Measurements from ENCODE around the gene RSPH6A.
"Not testable (repeated sequence)": the region's sequence is repeated elsewhere in the genome, so short reads cannot be mapped to it uniquely, and the experiment has no call there.

The RSPH6A gene

DNA sequence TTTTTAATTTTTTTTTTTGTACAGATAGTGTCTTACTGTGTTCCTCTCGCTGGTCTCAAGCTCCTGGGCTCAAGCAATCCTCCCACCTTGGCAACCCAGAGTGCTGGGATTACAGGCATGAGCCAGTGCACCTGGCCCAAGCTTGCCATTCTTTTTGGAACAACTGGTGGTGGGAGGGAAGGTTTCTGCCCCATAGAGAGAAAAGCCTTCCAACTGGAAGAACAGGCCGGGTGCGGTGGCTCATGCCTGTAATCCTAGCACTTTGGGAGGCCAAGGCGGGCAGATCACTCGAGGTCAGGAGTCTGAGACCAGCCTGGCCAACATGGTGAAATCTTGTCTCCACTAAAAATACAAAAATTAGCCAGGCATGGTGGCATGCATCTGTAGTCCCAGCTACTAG, 15.6 kb downstream of the RSPH6A start:
- DNase-seq, result not testable (repeated sequence)

DNA sequence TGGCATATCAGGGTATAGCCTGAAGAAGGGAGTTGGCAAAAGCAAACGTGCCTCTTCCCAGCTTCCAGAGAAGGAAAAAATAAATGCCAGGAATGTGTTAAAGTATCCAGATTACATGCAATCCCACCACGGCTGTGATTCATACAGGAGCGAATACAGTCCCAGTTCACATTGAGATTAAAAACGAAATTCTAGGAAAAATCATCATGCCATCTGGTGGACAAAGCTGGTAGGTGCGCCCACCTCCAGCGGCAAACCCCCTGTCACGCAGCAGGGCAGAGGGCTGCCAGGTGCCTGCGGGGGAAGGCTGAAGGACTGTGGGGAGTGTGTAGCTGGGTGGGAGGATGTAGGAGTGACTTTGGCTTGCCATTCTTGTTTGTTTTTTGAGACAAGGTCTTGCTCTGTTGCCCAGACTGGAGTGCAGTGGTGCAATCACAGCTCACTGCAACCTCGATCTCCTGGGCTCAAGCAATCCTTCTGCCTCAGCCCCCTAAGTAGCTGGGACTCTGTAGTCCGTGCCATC, 16.1 kb downstream of the RSPH6A start:
- DNase-seq, result peak; percentile 70

GRCh38 chr19:45794627-45795026, 20.5 kb downstream of the RSPH6A start:
- DNase-seq, result no peak

- no peak for DNase-seq
These were observed 21.2 kb downstream of the RSPH6A start for GRCh38 chr19:45793876-45794275.

- DNase-seq, result no peak
These were observed 21.9 kb downstream of the RSPH6A start for GRCh38 chr19:45793178-45793564.

DNA sequence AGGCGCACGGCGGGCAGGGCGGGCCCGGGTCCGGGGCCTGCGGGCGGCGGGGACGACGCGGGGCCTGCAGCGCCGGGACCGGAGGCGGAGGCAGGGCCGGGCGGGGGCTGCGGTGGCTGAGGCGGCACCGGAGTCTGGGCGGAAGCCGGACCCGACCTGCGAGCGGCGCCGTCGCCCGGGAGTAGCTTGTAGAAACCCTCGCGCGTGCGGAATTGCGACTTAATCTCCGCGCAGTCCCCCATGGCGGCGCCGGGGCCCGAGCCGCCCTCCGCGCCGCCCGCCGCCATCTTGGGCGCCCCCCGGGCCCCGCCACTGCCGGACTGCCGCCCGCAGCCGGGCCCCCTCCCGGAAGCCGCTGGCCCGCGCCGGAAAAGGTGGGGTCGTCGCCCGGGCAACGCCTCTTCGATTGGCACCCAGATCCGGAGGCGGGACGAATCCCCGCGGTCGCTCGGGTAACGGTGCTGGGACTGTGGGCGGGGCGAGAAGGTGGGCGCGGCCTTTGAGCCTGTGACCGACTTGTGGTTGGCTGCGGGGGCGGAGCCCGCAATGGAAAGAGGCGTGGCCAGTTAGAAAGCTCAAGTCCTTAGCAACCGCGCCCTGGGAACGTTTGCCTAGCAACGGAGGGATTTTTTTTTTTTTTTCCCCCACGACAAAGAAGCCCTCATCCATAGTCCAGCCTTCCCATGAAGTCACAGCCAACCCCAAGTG, 22.5 kb downstream of the RSPH6A start, which contains the start of gene DMWD:
Gene DMWD (minus strand): TSS at position 376 of the 708 bp plus-strand sequence. CDS start 89 bp downstream, at position 287.
- peak; percentile 100 for DNase-seq

DNA sequence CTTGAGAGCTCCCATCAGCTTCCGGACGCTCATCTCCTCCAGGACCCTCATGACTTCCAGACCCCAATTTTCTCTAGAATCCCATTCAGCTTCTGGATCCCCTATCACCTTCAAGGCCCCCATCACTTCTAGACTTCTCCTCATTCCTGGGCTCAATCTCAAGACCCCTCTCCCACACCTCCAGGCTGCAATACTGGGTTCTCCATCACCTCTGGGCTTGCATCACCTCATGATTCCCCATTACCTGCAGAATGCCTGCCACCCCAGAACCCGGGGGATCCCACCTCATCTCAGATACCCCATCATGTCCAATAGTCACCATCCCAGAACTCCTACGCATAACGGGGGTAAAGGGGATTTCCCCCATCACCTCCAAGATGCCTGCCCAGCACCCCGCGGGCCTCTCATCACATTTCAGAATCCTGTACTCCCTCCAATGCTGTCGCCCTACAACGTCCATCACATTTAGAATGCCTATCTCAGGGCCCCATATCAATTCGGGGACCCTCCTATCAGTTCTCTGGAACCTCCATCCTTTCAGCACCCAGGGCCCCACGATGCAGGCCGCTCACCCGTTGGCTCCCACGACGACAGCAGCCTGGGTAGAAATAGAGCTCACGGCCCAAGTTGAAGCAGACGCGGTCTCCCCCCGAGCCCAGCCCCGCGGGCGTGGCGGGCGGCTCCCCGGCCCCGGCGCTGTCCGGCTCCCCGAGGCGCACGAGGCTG, 23.2 kb downstream of the RSPH6A start:
- DNase-seq, result no peak

- peak; percentile 72 for DNase-seq
These were observed 24.2 kb downstream of the RSPH6A start for GRCh38 chr19:45790942-45791341.

DNA sequence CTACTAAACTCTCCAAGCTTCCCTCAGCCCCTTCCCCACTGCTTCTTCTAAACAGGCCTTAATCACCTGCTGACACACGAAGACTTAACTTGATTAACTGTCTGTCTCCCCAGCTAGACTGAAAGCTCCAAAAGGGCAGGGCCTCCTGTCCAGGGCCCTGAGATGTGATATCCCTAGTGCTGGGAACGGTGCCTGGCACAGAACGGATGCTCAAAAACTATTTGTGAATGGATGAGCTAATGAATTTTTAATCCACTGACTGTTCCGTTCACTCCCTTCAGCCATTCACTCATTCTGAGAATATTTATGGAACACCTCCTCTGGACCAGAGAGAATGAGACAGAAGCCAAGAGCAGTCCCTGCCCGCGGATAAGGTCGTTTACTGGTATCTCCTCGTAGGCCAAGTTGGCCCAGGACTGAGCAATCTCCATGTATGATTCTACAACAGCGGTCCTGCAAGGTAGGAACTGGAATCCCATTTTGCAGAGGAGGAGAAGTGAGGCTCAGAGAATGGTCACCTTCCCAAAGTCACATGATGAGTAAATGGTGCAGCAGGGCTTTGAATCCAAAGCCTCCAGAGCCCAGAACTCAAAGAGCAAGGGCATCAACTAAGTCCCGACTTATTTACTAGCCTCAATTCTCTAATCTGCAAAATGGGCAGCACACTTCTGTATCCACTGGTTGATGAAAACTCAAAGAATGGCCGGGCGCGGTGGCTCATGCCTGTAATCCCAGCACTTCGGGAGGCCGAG, 25.9 kb downstream of the RSPH6A start:
- DNase-seq, result no peak

- no peak for DNase-seq
These were observed 28.6 kb downstream of the RSPH6A start for GRCh38 chr19:45786533-45786894.

DNA sequence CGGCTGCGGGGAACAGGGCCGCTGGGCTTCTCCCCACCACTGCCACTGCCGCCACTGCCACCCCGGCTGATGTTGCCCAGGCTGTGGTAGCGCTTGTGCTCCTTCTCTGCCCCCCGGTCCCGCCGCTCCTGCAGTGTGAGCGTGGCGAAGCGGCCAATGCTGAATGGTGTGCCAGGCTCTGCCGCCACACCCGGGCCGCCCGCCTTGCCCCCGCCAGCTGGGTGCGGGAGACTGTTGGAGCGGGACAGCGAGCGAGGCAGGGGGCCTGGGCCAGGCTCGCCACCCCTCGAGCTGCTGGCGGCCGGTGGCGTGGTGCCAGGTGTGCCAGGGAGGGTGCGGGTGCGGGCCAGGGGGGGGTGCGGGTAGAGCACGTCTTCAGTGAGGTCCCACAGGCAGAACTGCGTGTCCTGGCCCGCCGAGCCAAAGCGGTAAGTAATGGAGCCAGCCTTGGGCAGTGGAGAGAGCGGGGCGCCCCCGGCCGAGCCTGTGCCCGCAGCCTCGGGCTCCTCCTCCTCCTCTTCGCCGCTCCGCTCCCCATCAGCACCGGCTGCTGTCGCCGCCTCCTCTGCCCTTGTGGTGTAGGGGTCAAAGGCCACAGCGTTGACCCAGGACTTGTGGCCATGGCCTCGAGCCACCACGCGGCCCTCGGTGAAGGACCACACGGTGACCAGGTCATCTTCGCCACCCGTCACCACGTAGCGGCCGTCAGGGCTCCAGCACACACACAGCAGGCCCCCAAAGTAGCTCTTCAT, 29.2 kb downstream of the RSPH6A start:
- no peak for DNase-seq

DNA sequence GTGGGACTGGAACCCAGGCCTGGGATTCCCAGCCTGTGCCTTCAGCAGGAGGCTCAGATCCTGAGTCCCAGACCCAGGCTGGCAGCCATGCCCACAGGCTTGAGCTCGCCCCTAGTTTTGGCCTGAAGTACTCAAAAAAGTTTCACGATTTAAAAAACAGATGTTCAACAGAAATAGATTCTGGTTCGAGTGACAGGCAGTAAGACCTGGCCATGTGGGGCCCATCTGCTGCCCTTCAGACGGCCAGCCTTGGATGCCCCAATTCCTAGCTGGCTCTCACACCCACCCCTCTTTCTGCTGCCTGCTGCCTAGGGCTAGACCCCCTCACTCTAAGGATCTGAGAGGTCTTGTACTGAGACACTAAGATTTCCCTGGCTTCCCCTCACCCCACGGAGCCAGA, 30.0 kb downstream of the RSPH6A start:
- DNase-seq, result no peak

- DNase-seq, result no peak
These were observed 31.0 kb downstream of the RSPH6A start for GRCh38 chr19:45784096-45784495.

- DNase-seq, result no peak
These were observed 32.0 kb downstream of the RSPH6A start for GRCh38 chr19:45782820-45783785.

- DNase-seq, result no peak
These were observed 32.9 kb downstream of the RSPH6A start, which contains the start of gene DMPK for GRCh38 chr19:45782162-45782691. TSS of gene DMPK (minus strand) at chr19:45782490. CDS start at chr19:45782352, 138 bp downstream.

DNA sequence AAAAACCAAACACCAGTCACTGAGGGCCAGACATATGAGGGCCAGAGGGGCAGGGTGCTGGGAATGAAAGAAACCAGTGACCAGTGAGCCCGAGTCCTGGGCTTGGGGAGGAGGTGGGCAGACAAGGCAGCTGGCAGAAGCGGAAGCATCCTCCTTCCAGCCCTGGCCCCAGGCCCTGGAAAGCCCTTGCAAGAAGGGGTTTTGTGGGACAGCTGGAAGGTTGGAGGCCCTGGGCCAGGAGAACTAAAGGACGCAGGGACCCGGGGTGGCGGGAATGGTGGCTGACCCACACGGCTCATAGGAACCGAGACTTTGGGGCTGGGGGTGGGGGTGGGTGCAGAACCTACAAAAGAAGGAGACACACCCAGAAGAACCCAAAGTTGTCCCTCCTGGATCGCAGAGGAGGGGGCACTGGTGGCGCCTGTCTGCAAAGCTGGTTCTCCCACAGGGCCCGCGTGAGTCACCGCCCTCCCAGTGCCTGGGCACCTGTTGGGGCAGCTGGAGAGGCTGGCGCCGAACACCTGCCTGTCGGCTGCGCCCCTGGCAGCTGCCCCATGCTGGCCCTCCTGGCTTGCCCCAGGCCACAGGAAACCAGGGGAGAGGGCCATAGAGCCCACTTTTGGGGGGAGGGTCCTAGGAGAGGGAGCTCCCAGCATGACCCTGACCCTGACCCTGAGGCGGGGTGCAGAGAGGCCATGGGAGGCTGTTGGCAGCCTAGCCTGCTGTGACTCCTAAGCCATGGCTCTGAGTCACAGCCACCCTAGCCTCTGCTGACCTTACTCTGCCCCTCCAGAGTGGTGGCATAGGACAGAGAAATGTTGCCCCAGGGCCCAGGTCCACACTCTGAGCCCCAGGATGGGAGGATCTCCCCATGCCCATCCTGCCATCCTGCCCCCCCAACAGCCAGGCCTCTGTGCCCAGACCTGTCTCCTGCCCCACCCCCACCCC, 33.6 kb downstream of the RSPH6A start:
- no peak for DNase-seq

GRCh38 chr19:45780448-45781213, 34.5 kb downstream of the RSPH6A start:
- DNase-seq, result no peak

GRCh38 chr19:45780146-45780447, 35.0 kb downstream of the RSPH6A start:
- DNase-seq, result no peak

Measured in hematopoietic multipotent progenitor cell treated with erythropoietin and hydrocortisone succinate and interleukin-3 and kit ligand, for 6 days (in vitro differentiated cells).